NCI-H82 treated with DMSO at 0.1 percent for 48 hours (cell line): ENCODE data around the gene OR8G5.

ENCODE experiments used
- DNase-seq: peaks from one replicate; lab custom pipeline; 2025; ENCODE audit not compliant: unreplicated experiment; lab: John Stamatoyannopoulos, UW

Gene OR8G5

DNA sequence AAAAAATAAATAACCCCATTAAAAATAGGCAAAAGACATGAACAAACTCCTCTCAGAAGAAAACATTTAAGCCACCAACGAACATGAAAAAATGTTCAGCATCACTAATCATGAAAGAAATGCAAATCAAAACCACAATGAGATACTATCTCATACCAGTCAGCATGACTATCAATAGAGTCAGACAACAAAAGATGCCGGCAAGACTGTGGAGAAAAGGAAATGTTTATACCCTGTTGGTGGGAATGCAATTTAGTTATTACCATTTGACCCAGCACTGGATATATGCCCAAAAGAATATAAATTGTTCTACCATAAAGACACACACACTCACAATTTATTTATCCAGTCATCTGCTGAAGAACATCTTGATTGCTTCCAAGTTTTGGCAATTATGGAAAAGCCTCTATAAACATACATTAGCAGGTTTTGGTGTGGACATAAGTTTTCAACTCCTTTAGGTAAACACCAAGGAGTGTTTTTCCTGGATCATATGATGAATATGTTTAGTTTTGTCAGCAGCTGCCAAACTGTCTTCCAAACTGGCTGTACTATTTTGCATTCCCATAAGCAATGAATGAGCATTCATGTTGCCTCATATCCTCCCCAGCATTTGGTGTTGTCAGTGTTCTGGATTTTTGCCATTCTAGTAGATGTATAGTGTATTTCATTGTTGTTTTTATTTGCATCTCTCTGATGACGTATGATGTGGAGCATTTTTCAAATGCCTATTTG, 29.6 kb downstream of the OR8G5 start:
- DNase-seq: no peak

GRCh38 chr11:124294687-124295086, 38.5 kb downstream of the OR8G5 start:
- no peak for DNase-seq

DNA sequence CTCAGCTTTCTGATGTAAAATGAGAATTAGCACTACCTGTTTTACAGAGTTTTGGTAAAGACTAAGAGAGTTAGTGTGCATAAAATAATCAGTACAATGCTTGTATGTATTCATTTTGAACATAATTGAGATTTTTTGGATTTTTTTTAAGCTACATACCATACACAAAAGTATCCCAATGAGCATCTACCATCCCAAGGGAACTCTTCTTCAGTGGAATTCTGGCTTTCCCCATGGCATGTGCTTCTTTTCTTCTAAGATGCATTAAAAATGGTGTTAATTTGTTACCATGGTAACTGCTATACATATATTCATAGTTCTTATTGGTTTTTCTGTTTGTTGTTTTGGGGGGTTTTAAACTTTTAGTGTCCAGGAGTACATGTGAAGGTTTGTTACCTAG, 39.8 kb downstream of the OR8G5 start:
- no peak for DNase-seq

DNA sequence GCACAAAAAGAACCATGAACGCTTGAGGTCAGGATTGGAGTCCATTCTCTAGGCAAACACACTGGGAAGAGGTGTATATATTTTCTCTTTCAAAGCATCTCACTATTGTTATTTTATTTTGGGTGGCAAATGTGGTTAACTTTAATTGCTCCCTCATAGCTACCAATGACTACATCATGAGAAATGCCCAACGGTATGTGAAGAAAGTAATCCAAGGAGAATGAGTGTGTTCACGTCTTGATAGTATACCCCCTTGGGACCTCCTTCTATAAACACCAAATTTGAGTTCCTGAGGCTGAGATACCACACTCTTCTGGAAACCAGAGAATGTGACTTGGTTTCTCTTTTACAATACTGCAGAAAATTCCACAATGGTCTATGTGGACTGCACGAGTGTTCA, 41.7 kb downstream of the OR8G5 start:
- DNase-seq: no peak

DNA sequence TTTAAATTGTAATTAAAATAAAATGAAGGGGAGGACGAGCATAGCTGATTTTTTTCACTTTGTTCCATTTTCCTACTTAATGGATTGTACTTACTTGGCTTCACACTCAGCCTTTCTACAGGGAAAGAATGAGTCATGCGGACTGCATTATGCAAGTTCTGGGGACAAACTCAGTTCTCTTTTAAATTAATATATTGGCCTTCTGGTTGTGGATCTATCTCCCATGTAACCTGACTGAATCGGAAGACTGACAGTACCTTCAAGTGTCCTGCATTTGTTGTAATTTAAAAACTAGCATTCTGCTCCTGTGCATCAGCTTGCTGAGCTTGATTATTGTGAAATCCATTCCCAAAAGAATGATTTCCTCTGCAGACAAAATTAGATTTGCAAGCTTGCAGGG, 45.4 kb downstream of the OR8G5 start:
- no peak for DNase-seq

DNA sequence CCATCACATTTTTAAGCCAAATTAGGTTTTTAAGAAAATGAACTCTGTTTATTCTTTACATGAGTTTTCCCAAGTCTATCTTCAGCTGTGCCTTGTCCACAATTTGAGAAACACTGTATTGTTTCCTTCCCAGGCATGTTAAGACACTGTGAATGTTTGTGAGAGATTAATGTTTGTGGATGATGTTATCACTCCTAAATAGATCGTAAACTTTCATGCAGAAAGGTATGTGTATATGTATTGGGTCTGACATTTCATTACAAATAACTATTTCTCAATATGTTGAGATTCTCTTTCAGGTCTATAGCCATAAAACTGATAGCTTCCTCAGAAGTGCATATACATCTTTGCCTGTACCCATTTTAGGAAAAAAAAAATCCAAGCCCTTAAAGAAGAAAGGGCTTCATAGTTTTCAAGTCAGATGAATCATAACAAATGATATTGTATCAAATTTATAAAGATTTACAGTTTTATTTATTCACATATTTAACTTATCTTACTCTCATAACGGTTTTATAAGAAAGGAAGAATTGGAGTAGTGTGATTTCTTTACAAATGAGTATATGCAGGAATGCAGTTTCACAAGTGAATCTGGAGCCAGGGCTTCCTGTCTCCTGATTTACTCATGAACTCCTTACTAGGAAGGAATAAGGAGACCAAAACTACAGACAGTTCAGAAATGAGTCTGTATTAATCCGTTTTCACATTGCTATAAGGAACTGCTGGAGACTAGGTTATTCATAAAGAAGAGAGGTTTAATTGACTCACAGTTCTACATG, 46.4 kb downstream of the OR8G5 start:
- no peak for DNase-seq

DNA sequence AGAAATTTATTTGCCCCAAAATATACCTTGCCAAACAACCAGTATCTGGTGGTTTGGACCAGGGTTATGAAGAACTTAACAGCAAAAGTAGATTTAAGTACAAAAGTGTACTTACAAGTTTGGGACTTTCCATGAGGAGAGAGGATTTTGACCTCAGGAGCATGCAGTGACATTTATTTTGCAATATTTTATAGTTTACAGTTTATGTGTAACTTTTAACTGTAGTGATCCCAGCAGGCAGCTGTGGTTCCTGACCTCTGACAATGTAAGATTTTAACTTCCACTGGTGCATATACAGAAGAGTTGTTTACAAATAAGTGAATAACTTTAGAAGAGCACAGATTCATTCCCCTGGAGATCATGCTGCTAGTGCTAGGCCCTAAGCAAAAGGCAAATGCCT, 50.9 kb downstream of the OR8G5 start:
- DNase-seq: no peak

GRCh38 chr11:124310721-124311120, 54.5 kb downstream of the OR8G5 start:
- DNase-seq: no peak

- DNase-seq: no peak
Measured at GRCh38 chr11:124311269-124311668, 55.1 kb downstream of the OR8G5 start.

DNA sequence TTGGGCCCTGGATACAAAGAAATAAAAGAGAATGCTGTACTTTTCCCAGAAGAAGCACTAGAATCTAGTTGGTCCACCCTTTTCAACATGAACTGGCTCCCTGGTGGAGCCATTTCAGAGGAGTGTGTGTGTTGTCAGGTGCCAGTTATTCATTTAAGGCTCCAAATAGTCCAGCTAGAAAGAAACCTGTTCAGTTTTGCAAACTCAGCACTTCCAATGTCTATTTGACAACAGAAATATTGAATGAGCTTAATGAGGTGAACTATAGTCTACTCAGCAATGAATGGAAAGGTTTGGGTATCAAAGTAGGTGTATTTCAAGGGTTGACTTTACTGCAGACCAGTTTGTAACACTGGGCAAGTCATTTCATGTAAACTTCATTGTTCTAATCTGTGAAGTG, 55.5 kb downstream of the OR8G5 start:
- DNase-seq: no peak

DNA sequence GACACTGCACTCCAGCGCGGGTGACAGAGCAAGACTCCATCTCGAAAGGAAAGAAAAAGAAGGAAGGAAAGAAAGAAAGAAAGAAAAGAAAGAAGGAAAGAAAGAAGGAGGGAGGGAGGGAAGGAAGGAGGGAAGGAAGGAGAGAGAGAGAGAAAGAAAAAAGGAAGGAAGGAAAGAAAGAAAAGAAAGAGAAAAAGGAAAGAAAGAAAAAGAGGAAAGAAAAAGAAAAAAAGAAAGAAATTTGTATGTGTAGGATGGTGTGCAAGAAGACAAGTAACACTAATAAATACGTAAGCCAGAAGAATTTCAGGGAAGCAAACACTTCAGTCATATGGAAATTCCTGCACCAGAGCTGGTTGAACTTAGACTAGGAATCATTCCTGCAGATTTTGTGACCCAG, 57.0 kb downstream of the OR8G5 start:
- DNase-seq: no peak

DNA sequence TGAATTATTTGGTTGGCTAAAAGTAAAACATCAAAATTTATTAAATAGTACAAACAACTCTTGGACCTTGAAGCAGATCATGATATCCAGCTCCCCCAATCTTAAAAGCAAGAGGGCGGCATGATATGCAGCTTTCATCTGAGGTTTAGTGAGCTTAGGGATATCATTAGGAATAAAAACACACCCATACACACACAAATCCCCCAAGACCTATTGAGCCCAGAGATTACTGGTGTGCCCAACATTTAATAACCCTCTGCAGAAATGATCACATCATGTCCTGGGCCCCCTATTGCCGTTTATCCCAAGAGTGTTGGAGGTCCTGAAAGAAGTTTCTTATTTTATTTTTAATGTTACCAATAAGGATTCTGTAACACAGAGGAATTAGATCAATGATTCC, 57.7 kb downstream of the OR8G5 start, which contains the start of gene OR8D1:
Gene OR8D1, minus strand, starts transcription at position 101 of the 400 bp plus-strand sequence. CDS start 3,183 bp downstream, outside the sequence.
- DNase-seq: no peak

DNA sequence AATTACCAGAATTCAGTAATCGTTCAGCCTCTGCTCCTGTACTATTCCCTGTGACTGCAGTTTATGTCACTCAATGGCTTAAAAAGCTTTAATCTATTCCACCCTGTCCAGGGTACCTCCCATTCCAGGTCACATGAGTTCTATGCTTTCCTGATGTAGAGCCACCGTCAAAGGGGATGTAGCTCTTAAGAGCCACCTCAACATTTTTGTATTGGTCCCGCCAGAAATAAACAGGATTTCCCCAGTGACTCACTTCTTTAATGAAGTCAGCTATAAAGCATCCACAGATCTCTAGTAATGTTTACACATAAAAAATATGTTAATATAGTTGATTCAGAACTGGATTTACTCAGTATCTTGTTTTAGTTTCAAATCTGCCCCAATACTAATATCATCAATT, 58.9 kb downstream of the OR8G5 start:
- DNase-seq: no peak
